ENCODE data around the gene MRPL14.

Gene MRPL14

GRCh38 chr6:44066394-44067172 is 60.7 kb downstream of the MRPL14 start:
- DNase-seq (ENCODE audit: low read depth in 2 of 2), result no peak

GRCh38 chr6:44065443-44066140 is 61.7 kb downstream of the MRPL14 start:
- DNase-seq (ENCODE audit: low read depth in 2 of 2), result no peak

- DNase-seq (ENCODE audit: low read depth in 2 of 2), result no peak
Measured at GRCh38 chr6:44064948-44065272, 62.3 kb downstream of the MRPL14 start.

- peak in 1 of 2 donors; percentile 26 for DNase-seq (ENCODE audit: low read depth in 2 of 2)
Measured at GRCh38 chr6:44064089-44064947, 62.9 kb downstream of the MRPL14 start.

GRCh38 chr6:44063561-44064059 is 63.6 kb downstream of the MRPL14 start:
- no peak for DNase-seq (ENCODE audit: low read depth in 2 of 2)

Measured in stimulated activated CD8-positive, alpha-beta memory T cell treated with anti-CD3 and anti-CD28 coated beads, Interleukin-15, amount 100 ng/mL, for 48 hours (primary cell).